GM23248 (cell line): ENCODE results near the gene DYNC1LI1. TPM values are rescaled to one million over a fixed set of nuclear protein-coding genes. Genes with fewer than 3 reads are reported as not detected.
A peak's percentile ranks its signal among the peaks of the same experiment; 100 is the strongest.
"Not testable (repeated sequence)": the region's sequence is repeated elsewhere in the genome, so short reads cannot be mapped to it uniquely, and the experiment has no call there.

Source experiments
- DNase-seq: peaks from one replicate; pipeline ENCODE4 v3.0.0-alpha.2; 2015
- H2AFZ ChIP-seq: fragments of 200-600 bp; sonication (generic); 2 replicates; pipeline ENCODE4 v1.6.1; 2016; ENCODE audit warnings: antibody characterized with exemption
- H3F3A ChIP-seq: fragments of 200-600 bp; sonication (generic); 2 replicates; pipeline ENCODE4 v1.6.1; 2016; ENCODE audit warnings: mild to moderate bottlenecking, antibody characterized with exemption, mixed run types; ENCODE audit not compliant: insufficient read depth
- H3K27ac ChIP-seq: fragments of 200-600 bp; sonication (generic); 2 replicates; pipeline ENCODE4 v1.5.1; 2016; ENCODE audit warnings: mild to moderate bottlenecking
- H3K27me3 ChIP-seq: fragments of 200-600 bp; sonication (generic); replicated peaks from 2 replicates; pipeline ENCODE4 v1.6.1; 2016; ENCODE audit warnings: mild to moderate bottlenecking; ENCODE audit not compliant: insufficient read depth
- H3K36me3 ChIP-seq: fragments of 200-600 bp; sonication (generic); 2 replicates; pipeline ENCODE4 v1.6.1; 2016; ENCODE audit warnings: low read depth, mild to moderate bottlenecking
- H3K4me1 ChIP-seq: fragments of 200-600 bp; sonication (generic); 2 replicates; pipeline ENCODE4 v1.6.1; 2016; ENCODE audit warnings: mild to moderate bottlenecking; ENCODE audit not compliant: insufficient read depth
- H3K4me2 ChIP-seq: fragments of 200-600 bp; sonication (generic); one replicate; pipeline ENCODE4 v1.6.1; 2016; ENCODE audit warnings: mild to moderate bottlenecking; ENCODE audit not compliant: unreplicated experiment
- H3K4me3 ChIP-seq: fragments of 200-600 bp; sonication (generic); 2 replicates; pipeline ENCODE4 v1.5.1; 2016; ENCODE audit warnings: mild to moderate bottlenecking
- H3K79me2 ChIP-seq: fragments of 200-600 bp; sonication (generic); 2 replicates; pipeline ENCODE4 v1.6.1; 2016; ENCODE audit warnings: mild to moderate bottlenecking; ENCODE audit not compliant: insufficient read depth
- H3K9ac ChIP-seq: fragments of 200-600 bp; sonication (generic); 2 replicates; pipeline ENCODE4 v1.6.1; 2016; ENCODE audit warnings: mild to moderate bottlenecking
- H3K9me2 ChIP-seq: fragments of 200-600 bp; sonication (generic); 2 replicates; pipeline ENCODE4 v1.6.1; 2016; ENCODE audit warnings: mixed run types, mild to moderate bottlenecking, moderate library complexity; ENCODE audit not compliant: insufficient read depth
- H3K9me3 ChIP-seq: fragments of 200-600 bp; sonication (generic); one replicate; pipeline ENCODE4 v1.6.1; 2017; ENCODE audit warnings: low read depth
- H4K20me1 ChIP-seq: fragments of 200-600 bp; sonication (generic); 2 replicates; pipeline ENCODE4 v1.6.0; 2016; ENCODE audit not compliant: insufficient read depth
- EZH2 ChIP-seq: fragments of 200-600 bp; sonication (generic); IDR thresholded peaks from 2 replicates; pipeline ENCODE4 v1.6.1; 2018; ENCODE audit warnings: antibody characterized with exemption, mild to moderate bottlenecking; ENCODE audit not compliant: insufficient read depth, poor library complexity, severe bottlenecking
- EZH2phosphoT487 ChIP-seq: fragments of 200-600 bp; sonication (generic); IDR thresholded peaks from 2 replicates; pipeline ENCODE4 v1.6.1; 2018; ENCODE audit warnings: antibody characterized with exemption, moderate library complexity, mild to moderate bottlenecking, low read depth; ENCODE audit not compliant: insufficient read depth
- WGBS, 2 experiments: methylation state at CpG; one replicate each; pipeline ENCODE4 v1.1.6; 2015 to 2017; ENCODE audit warnings: low lambda C conversion rate in 2 of 2, low coverage in 1 of 2; ENCODE audit errors: missing lambda C conversion rate in 2 of 2; 5-methylcytosine and 5-hydroxymethylcytosine counted together
- in situ Hi-C: fragments of 300-500 bp; cut with MboI; formaldehyde crosslinking; loops from 2 replicates; pipeline ENCODE4 v1.15.0; 2020
- polyA plus RNA-seq: library from polyadenylated mRNA; unstranded; fragments of >200 nt; fragmentation: Nextera tagmentation; extraction: Ambion mirVana; gene quantifications from 2 replicates; pipeline ENCODE4 v1.2.1, GENCODE V29; 2016
- total RNA-seq: library from RNA; depleted of rRNA; stranded (reverse); fragments of >200 nt; shearing (Covaris generic); gene quantifications from 2 replicates; pipeline ENCODE4 v1.2.3, GENCODE V29; 2014

DYNC1LI1 gene
- total and polyA plus RNA-seq, 2 experiments from 2014 or later, result 36.7 to 40.5 TPM

- Histone ChIP-seq H3K79me2 (no peaks in the 10 kb centered on the region), H3F3A (peaks cover 10% of the 10 kb centered on the region; the same call in 1 of the 2 replicates), H4K20me1 (no peaks in the 10 kb centered on the region), H3K36me3 (no peaks in the 10 kb centered on the region), H3K9ac (no peak overlapping the region), H3K27ac (no peak overlapping the region), H3K27me3 (no peaks in the 10 kb centered on the region; the same call in 1 of the 2 replicates), H3K4me1 (peaks cover 14% of the 10 kb centered on the region), H2AFZ (no peak overlapping the region), H3K4me2 (no peak overlapping the region), H3K9me3 (no peaks in the 10 kb centered on the region), H3K9me2 (no peaks in the 10 kb centered on the region), H3K4me3 (no peak overlapping the region)
- in situ Hi-C loops, result no loop called here
- WGBS, 2 experiments, result 58 to 64% methylated on average over 2 of the region's 2 CpGs
- no peak for TF ChIP-seq EZH2phosphoT487
- TF ChIP-seq EZH2, result no peak
- no peak for DNase-seq
These were observed 21.4 kb upstream of the DYNC1LI1 start for GRCh38 chr3:32592011-32592410.

DNA sequence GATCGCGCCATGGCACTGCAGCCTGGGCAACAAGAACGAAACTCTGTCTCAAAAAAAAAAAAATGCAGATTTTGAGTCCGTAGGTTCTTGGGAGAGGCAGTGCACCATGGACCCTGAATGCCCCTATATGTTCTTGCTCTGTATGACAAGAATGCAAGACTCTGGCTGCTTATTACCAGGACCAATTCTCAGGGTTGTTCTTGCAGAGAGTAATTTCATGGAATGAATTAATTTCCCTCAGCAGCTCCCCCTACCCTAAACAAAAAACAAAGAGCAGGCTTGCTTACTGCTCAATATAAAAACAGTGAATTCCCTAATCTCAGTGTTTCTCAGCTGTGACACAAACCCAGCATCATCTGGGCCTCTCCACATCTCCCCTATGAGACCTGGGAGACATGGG lies 20.5 kb upstream of the DYNC1LI1 start:
- WGBS, 2 experiments, result 87 to 88% methylated on average over 4 of the region's 4 CpGs

DNA sequence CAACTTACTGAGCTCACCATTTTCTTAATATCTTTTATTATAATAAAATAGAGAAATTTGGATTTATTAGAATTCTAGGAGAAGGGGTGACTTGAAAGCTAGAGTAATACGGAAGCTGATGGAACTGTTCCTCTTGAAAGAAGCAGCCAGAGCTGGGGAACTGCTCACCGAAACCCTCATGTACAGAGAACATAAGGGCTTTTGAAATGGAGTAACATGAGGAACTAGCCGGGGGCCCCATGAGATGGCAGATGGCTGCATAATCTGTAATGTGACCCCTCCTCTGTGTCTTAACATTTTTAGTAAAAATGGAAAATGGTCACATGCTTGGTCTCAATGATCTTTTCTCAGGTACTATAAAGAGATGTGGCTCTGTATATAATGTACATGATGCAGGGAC lies 15.7 kb upstream of the DYNC1LI1 start:
- 84 to 88% methylated on average over 3 of the region's 3 CpGs for WGBS, 2 experiments
- Histone ChIP-seq H3K4me1 (peaks cover 5% of the 10 kb centered on the region), H4K20me1 (no peaks in the 10 kb centered on the region), H3F3A (no peaks in the 10 kb centered on the region), H3K9ac (no peak overlapping the region), H2AFZ (no peak overlapping the region), H3K27ac (no peak overlapping the region), H3K27me3 (no peaks in the 10 kb centered on the region), H3K4me3 (no peak overlapping the region), H3K36me3 (no peaks in the 10 kb centered on the region), H3K9me2 (no peaks in the 10 kb centered on the region), H3K9me3 (no peaks in the 10 kb centered on the region), H3K4me2 (no peak overlapping the region), H3K79me2 (no peaks in the 10 kb centered on the region)
- TF ChIP-seq EZH2phosphoT487, result no peak
- no peak for TF ChIP-seq EZH2
- in situ Hi-C loops, result no loop called here
- DNase-seq, result no peak

More for the DNA sequence above, 20.5 kb upstream of the DYNC1LI1 start:
- H3F3A ChIP-seq, result peaks cover 10% of the 10 kb centered on the region; the same call in 1 of the 2 replicates
- no peak overlapping the region for H3K9ac ChIP-seq
- H2AFZ ChIP-seq, result no peak overlapping the region
- H3K27ac ChIP-seq, result no peak overlapping the region
- no peak for DNase-seq
- H3K79me2 ChIP-seq, result no peaks in the 10 kb centered on the region
- in situ Hi-C loops, result no loop called here
- H4K20me1 ChIP-seq, result no peaks in the 10 kb centered on the region
- H3K36me3 ChIP-seq, result no peaks in the 10 kb centered on the region
- H3K4me1 ChIP-seq, result peaks cover 14% of the 10 kb centered on the region
- H3K9me2 ChIP-seq, result no peaks in the 10 kb centered on the region
- no peak overlapping the region for H3K4me2 ChIP-seq
- no peaks in the 10 kb centered on the region for H3K27me3 ChIP-seq
- TF ChIP-seq EZH2phosphoT487 (no peak), EZH2 (no peak)
- H3K9me3 ChIP-seq, result no peaks in the 10 kb centered on the region
- H3K4me3 ChIP-seq, result no peak overlapping the region

DNA sequence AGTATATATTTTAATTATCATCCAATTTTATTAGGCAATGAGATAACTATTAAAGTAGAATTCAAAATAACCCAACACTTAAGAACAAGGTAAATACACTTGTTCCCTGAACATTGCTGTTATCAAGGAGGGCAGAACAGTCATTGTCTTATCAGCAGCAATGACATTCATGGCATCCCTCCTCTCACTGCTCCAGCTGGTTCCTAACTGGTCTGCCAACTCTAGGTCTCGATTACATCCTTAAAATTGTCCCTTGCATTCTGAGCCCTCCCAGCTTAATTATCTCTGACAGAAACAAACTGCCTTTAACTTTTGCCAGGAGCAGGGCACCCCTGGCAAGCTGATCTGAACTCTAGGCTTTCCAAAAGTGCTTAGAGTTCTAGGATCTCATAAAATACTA lies 14.0 kb upstream of the DYNC1LI1 start:
- Histone ChIP-seq H3F3A (no peaks in the 10 kb centered on the region), H3K27ac (no peak overlapping the region), H3K4me3 (no peak overlapping the region), H3K79me2 (no peaks in the 10 kb centered on the region), H3K9me3 (no peaks in the 10 kb centered on the region), H3K36me3 (no peaks in the 10 kb centered on the region), H2AFZ (no peak overlapping the region), H3K4me2 (no peak overlapping the region), H4K20me1 (no peaks in the 10 kb centered on the region), H3K27me3 (no peaks in the 10 kb centered on the region), H3K9ac (no peak overlapping the region), H3K4me1 (peaks cover 5% of the 10 kb centered on the region), H3K9me2 (no peaks in the 10 kb centered on the region)
- in situ Hi-C loops, result no loop called here
- DNase-seq, result no peak
- WGBS, 2 experiments, result 11 to 18% methylated on average over 1 of the region's 1 CpG
- no peak for TF ChIP-seq EZH2
- TF ChIP-seq EZH2phosphoT487, result no peak

- no peak for TF ChIP-seq EZH2
- peak; percentile 71 for DNase-seq
- H3K36me3 ChIP-seq, result no peaks in the 10 kb centered on the region
- no peaks in the 10 kb centered on the region for H3K9me2 ChIP-seq
- H3K4me3 ChIP-seq, result no peak overlapping the region
- no peaks in the 10 kb centered on the region for H3F3A ChIP-seq
- no peak overlapping the region for H2AFZ ChIP-seq
- WGBS, 2 experiments, result 38 to 47% methylated on average over 3 of the region's 3 CpGs
- H3K9me3 ChIP-seq, result no peaks in the 10 kb centered on the region
- H3K27ac ChIP-seq, result peak overlapping the region; percentile 54
- H3K27me3 ChIP-seq, result no peaks in the 10 kb centered on the region
- peak overlapping the region; percentile 44 for H3K4me2 ChIP-seq
- H4K20me1 ChIP-seq, result no peaks in the 10 kb centered on the region
- H3K9ac ChIP-seq, result peak overlapping the region; percentile 37
- in situ Hi-C loops, result no loop called here
- no peaks in the 10 kb centered on the region for H3K79me2 ChIP-seq
- H3K4me1 ChIP-seq, result peaks cover 5% of the 10 kb centered on the region
These were observed 13.1 kb upstream of the DYNC1LI1 start for GRCh38 chr3:32583708-32584107.

- Histone ChIP-seq H3K4me1 (peaks cover 21% of the 10 kb centered on the region; the same call in 1 of the 2 replicates), H3F3A (0 out of 2 replicates have a peak, but pooled peaks cover 13% of the 10 kb centered on the region)
- H2AFZ ChIP-seq, H3K4me2 ChIP-seq, H3K9me2 ChIP-seq, H3K9me3 ChIP-seq, H4K20me1 ChIP-seq, H3K79me2 ChIP-seq, H3K4me3 ChIP-seq, DNase-seq, H3K27ac ChIP-seq, H3K36me3 ChIP-seq, H3K27me3 ChIP-seq, in situ Hi-C loops, H3K9ac ChIP-seq: not testable (repeated sequence)
- 96 to 98% methylated on average over 19 to 28 of the region's 31 CpGs for WGBS, 2 experiments
These were observed 8.0 kb upstream of the DYNC1LI1 start for GRCh38 chr3:32578669-32579068.
